Endothelial cell of umbilical vein (primary cell): Measurements from ENCODE around the gene CA11. TPM values are rescaled to one million over a fixed set of nuclear protein-coding genes. Genes with fewer than 3 reads are reported as not detected.
A peak's percentile ranks its signal among the peaks of the same experiment; 100 is the strongest.

Experiments used
- BruUV-seq: library from RNA; stranded (reverse); fragments of 400-500 nt; replicated peaks from 2 replicates; lab custom pipeline; 2021; lab: Mats Ljungman, UMichigan
- CTCF ChIA-PET: fragments of 300-600, 350-600 bp; sonication (Branson Sonifier 250); formaldehyde crosslinking; loops from one replicate; lab custom pipeline; 2021; ENCODE audit warnings: antibody characterized with exemption, inconsistent platforms; lab: Charles Lee
- POLR2A ChIA-PET: fragments of 300-600, 350-600 bp; sonication (Branson Sonifier 250); formaldehyde crosslinking; loops from one replicate; lab custom pipeline; 2021; ENCODE audit warnings: antibody characterized with exemption, inconsistent platforms; lab: Charles Lee
- DNase-seq: peaks from one replicate; pipeline ENCODE4 v3.0.0-alpha.2; 2011; ENCODE audit warnings: low read depth, low spot score
- FAIRE-seq: peaks from 2 replicates; lab custom pipeline; 2011; peaks lifted over from hg19 to GRCh38; lab: Jason Lieb, UNC
- H2AFZ ChIP-seq: 2 replicates; pipeline ENCODE4 v1.6.0; 2012; ENCODE audit warnings: low read depth, low read length, control low read depth, inconsistent platforms
- H3K27ac ChIP-seq: 2 replicates; pipeline ENCODE4 v1.5.1; 2011; ENCODE audit warnings: low read depth, mild to moderate bottlenecking, control low read depth, low read length, moderate library complexity; ENCODE audit not compliant: insufficient read depth
- H3K27me3 ChIP-seq, 2 experiments: 2 replicates each; pipeline versions ENCODE4 v1.6.0 to v1.6.1; 2011; ENCODE audit warnings: low read length in 2 of 2, mixed read lengths in 1 of 2; ENCODE audit not compliant: control insufficient read depth in 2 of 2, insufficient read depth in 2 of 2
- H3K36me3 ChIP-seq, 2 experiments: 2 replicates in 1 of 2; 3 replicates in 1 of 2; pipeline ENCODE4 v1.5.1; 2011; ENCODE audit warnings: low read length in 2 of 2, mild to moderate bottlenecking in 1 of 2, moderate library complexity in 1 of 2; ENCODE audit not compliant: control insufficient read depth in 2 of 2, insufficient read depth in 2 of 2; ENCODE audit errors: extremely low read depth in 1 of 2
- H3K4me1 ChIP-seq: 3 replicates; pipeline ENCODE4 v1.5.1; 2011; ENCODE audit warnings: mild to moderate bottlenecking, low read length; ENCODE audit not compliant: control insufficient read depth, insufficient read depth; ENCODE audit errors: extremely low read depth
- H3K4me2 ChIP-seq: 2 replicates; pipeline ENCODE4 v1.6.1; 2011; ENCODE audit warnings: low read length, control low read depth, mixed read lengths; ENCODE audit not compliant: insufficient read depth
- H3K4me3 ChIP-seq, 3 experiments: fragments of 200-600 bp in 1 of 3; sonication (generic), shearing (Covaris generic) in 1 of 3; replicated peaks in 1 of 3; 2 replicates each; pipeline ENCODE4 v1.5.1; 2011 to 2016; ENCODE audit warnings: control low read depth in 3 of 3, low read length in 3 of 3, mild to moderate bottlenecking in 2 of 3, inconsistent platforms in 1 of 3, low read depth in 1 of 3, moderate library complexity in 1 of 3; ENCODE audit not compliant: insufficient read depth in 1 of 3
- H3K79me2 ChIP-seq: 2 replicates; pipeline ENCODE4 v1.6.0; 2012; ENCODE audit warnings: low read length, inconsistent platforms; ENCODE audit not compliant: control insufficient read depth, insufficient read depth
- H3K9ac ChIP-seq: replicated peaks from 2 replicates; pipeline ENCODE3; 2011; ENCODE audit warnings: low read length, control low read depth; ENCODE audit not compliant: insufficient read depth; ENCODE audit errors: extremely low read depth
- H3K9me1 ChIP-seq: replicated peaks from 3 replicates; pipeline ENCODE4 v1.6.0; 2011; ENCODE audit warnings: mild to moderate bottlenecking, low read length; ENCODE audit not compliant: control insufficient read depth, insufficient read depth; ENCODE audit errors: extremely low read depth
- H3K9me3 ChIP-seq: replicated peaks from 2 replicates; pipeline ENCODE4 v1.5.1; 2012; ENCODE audit warnings: low read length, inconsistent platforms; ENCODE audit not compliant: control insufficient read depth, insufficient read depth
- H4K20me1 ChIP-seq: replicated peaks from 2 replicates; pipeline ENCODE3; 2011; ENCODE audit warnings: mild to moderate bottlenecking, low read length; ENCODE audit not compliant: control insufficient read depth, insufficient read depth; ENCODE audit errors: extremely low read depth
- EZH2 ChIP-seq: IDR thresholded peaks from 2 replicates; pipeline ENCODE4 v1.6.1; 2012; ENCODE audit warnings: borderline replicate concordance, low read depth, mild to moderate bottlenecking, moderate library complexity, low read length, inconsistent platforms; ENCODE audit not compliant: severe bottlenecking
- GATA2 ChIP-seq: IDR thresholded peaks from 2 replicates; pipeline ENCODE4 v1.7.0; 2011; ENCODE audit warnings: low read depth, mild to moderate bottlenecking, moderate library complexity, mixed read lengths, low read length; ENCODE audit not compliant: insufficient read length, insufficient read depth
- POLR2A ChIP-seq: IDR thresholded peaks from 2 replicates; pipeline ENCODE4 v1.6.1; 2012; ENCODE audit warnings: low read depth, mild to moderate bottlenecking, control low read depth, low read length
- POLR2AphosphoS5 ChIP-seq: IDR thresholded peaks from 2 replicates; pipeline ENCODE4 v1.6.1; 2012; ENCODE audit warnings: low read depth, mild to moderate bottlenecking, control low read depth, low read length, moderate library complexity; ENCODE audit not compliant: insufficient read depth
- dilution Hi-C: fragments of 300-500 bp; cut with MboI; formaldehyde crosslinking; loops from one replicate; pipeline ENCODE4 v1.15.0; 2019; ENCODE audit warnings: low sequenced_read_pairs; ENCODE audit not compliant: extremely low pct_ligation_motif_present
- intact Hi-C: fragments of 100-400 bp; cut with micrococcal nuclease; formaldehyde crosslinking; loops from one replicate; pipeline ENCODE4 v1.10.0; 2022
- polyA plus RNA-seq, 4 experiments: library from polyadenylated mRNA; depleted of rRNA in 3 of 4; stranded (reverse) in 3 of 4; unstranded in 1 of 4; fragments of >200 nt; gene quantifications; 2 replicates each; pipeline versions ENCODE4 v1.2.1 to v1.2.3, GENCODE V29; 2011 to 2012; ENCODE audit warnings: missing spikeins in 1 of 4
- total RNA-seq: library from RNA; stranded (reverse); gene quantifications from 2 replicates; pipeline ENCODE4 v1.2.3, GENCODE V29; 2021
- TF ChIP-seq, protein P1 (sequence below), 2 donors: IDR thresholded peaks; 1 replicate in 1 of 2; 2 replicates in 1 of 2; pipeline ENCODE4 v1.5.1; 2011; ENCODE audit warnings: low read length in 2 of 2, mild to moderate bottlenecking in 2 of 2, moderate library complexity in 2 of 2, control low read depth in 1 of 2, inconsistent platforms in 1 of 2, low read depth in 1 of 2; ENCODE audit not compliant: insufficient read depth in 1 of 2; ENCODE audit errors: extremely low read depth in 1 of 2
- TF ChIP-seq, protein P2 (sequence below): IDR thresholded peaks from 2 replicates; pipeline ENCODE4 v1.6.1; 2011; ENCODE audit not compliant: insufficient read depth, insufficient read length

The CA11 gene
- total and polyA plus RNA-seq, 2 donors (not counting 3 experiments of a cell fraction or from before 2014, with no cell fraction given), result 2.8 to 4.7 TPM

DNA sequence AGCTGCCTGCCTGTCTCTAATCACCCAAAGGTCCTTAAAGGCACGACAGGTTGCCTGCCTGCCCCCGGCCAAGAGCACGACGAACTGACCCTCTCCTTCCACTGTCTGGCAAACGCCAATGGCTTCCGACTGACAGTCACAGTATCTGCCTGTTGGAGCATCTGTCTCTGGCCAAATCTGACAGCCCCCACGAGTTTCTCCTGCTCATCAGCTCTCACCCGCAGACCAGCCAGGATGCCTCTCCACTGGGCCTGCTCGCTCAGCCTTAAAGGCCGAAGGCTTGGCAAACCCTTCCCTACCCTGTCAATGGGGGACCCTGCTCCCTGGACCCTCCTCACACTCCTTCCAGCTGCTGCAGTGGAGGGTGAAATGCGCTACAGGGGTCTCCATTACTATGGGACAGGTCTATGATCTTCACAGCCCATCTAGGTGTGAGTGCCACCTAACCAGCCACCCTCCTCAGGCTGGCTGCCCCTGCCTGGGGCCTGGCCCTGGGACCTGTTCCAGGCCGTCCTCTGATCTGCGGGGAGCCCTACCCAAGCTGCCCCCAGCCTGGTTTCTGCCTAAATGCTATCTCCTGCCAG is 32.0 kb downstream of the CA11 start:
- Histone ChIP-seq H3K4me3 (no peak overlapping the region), H3K4me2 (no peak overlapping the region), H4K20me1 (no peaks in the 10 kb centered on the region), H3K9ac (no peak overlapping the region), H3K27ac (no peak overlapping the region), H3K79me2 (peaks cover 34% of the 10 kb centered on the region), H2AFZ (no peak overlapping the region), H3K9me3 (no peaks in the 10 kb centered on the region), H3K4me1 (peaks cover 17% of the 10 kb centered on the region), H3K9me1 (no peaks in the 10 kb centered on the region), H3K27me3 (no peaks in the 10 kb centered on the region), H3K36me3 (peaks cover 19 to 24% of the 10 kb centered on the region in 2 experiments)
- DNase-seq (no peak), FAIRE-seq (no peak)
- TF ChIP-seq, protein P1, sequence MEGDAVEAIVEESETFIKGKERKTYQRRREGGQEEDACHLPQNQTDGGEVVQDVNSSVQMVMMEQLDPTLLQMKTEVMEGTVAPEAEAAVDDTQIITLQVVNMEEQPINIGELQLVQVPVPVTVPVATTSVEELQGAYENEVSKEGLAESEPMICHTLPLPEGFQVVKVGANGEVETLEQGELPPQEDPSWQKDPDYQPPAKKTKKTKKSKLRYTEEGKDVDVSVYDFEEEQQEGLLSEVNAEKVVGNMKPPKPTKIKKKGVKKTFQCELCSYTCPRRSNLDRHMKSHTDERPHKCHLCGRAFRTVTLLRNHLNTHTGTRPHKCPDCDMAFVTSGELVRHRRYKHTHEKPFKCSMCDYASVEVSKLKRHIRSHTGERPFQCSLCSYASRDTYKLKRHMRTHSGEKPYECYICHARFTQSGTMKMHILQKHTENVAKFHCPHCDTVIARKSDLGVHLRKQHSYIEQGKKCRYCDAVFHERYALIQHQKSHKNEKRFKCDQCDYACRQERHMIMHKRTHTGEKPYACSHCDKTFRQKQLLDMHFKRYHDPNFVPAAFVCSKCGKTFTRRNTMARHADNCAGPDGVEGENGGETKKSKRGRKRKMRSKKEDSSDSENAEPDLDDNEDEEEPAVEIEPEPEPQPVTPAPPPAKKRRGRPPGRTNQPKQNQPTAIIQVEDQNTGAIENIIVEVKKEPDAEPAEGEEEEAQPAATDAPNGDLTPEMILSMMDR (IDR thresholded peaks at IDR 0.05; ENCODE audit: extremely low read depth in 1 of 2, insufficient read depth in 1 of 2, low read depth in 1 of 2, low read length in 2 of 2), result no peak
- TF ChIP-seq, protein P2, sequence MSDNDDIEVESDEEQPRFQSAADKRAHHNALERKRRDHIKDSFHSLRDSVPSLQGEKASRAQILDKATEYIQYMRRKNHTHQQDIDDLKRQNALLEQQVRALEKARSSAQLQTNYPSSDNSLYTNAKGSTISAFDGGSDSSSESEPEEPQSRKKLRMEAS, result no peak
- peak; percentile 43 for TF ChIP-seq POLR2AphosphoS5
- TF ChIP-seq GATA2, result no peak
- peak; percentile 3 for TF ChIP-seq POLR2A
- no peak for TF ChIP-seq EZH2
- BruUV-seq, result no TSS peak
- POLR2A ChIA-PET, result no interaction called here
- CTCF ChIA-PET, result no interaction called here
- intact Hi-C loops, result no loop called here
- dilution Hi-C loops, result no loop called here
